GM18907 (cell line): Measurements from ENCODE around the gene GADD45GIP1.

Source experiments
- ATAC-seq: cut with Tn5 transposase; IDR thresholded peaks from one replicate; pipeline ENCODE4 v1.9.1; 2021; ENCODE audit warnings: mild to moderate bottlenecking, moderate library complexity; ENCODE audit not compliant: unreplicated experiment

Gene GADD45GIP1

DNA sequence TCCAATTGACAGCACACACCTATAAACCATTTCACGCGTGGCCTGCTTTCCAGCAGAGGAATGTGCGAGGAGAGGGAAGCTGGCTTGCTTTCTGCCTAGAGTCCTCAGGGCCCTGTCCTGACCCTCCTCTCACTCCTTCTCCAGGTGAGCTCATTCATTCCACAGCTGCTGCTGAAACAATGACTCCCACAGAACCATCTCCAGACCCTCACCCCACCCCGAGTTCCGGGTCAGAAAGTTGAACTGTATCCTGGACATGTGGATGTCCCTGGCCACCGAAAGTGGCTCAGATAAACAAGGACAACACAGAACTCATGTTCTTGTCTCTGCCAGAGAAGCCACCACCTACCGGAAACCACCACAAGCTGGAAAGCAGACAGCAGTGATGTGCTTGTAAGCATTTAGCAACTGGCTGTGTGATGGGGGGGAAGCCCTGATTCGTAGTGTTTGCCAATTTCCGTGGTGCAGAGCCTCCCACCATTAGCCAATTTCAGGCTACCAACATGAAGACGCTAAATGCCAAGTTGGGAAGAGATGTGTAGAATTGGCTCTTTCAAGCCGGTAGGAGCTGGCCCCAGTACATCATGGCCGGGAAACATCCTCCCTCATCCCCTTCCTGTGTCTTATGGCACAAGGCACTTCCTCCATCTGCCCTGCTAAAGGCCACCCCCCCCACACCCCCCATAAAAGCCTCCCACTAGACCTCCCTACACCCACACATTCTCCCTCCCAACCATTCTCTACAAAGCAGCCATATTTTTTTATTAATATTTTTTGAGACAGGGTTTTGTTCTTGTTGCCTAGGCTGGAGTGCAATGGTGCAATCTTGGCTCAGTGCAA lies 43.0 kb downstream of the GADD45GIP1 start:
- ATAC-seq, result no peak

- ATAC-seq, result no peak
These were observed 43.9 kb downstream of the GADD45GIP1 start for GRCh38 chr19:12913011-12913561.

DNA sequence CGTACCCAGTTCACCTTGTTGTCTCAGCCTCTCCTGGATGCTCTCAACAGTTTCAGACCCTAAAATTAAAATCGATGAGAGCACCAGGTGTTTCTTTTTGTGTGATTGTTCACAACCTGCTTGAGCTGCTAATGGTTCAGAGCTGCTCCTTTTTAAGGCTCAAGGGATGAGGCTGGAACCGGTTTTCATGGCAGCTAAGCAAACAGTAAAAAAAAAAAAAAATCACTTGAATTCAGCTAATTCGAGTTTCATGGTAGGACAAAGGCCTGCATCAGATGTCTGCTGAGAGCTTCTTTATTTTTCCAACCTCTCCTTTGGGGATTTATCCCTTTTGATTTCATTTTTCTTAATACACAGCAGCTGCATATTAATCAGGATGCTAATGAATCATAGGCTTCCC lies 44.5 kb downstream of the GADD45GIP1 start:
- no peak for ATAC-seq

DNA sequence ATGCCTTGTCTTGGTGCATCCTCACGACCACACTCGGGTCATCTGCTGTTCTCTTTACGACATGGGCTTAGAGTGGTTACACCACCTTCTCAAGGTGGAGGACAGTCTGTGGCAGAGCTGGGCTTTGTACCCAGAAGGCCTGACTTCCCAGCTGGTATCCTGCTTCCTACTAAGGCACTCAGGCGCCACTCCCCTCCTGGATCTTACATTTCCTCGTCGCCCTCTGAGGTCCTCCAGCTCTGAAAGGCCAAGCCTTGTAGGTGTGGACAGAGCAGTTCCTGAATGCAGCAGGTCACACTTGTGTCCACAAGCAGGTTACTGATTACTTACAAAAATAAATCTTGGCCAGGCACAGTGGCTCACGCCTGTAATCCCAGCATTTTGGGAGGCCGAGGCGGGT lies 49.9 kb downstream of the GADD45GIP1 start:
- ATAC-seq, result no peak
